Bronchial smooth muscle cell (primary cell): ENCODE measurements around the gene KLHL25. TPM values are rescaled to one million over a fixed set of nuclear protein-coding genes. Genes with fewer than 3 reads are reported as not detected.

Experiments
- total RNA-seq: library from RNA; depleted of rRNA; stranded (reverse); fragments of >200 nt; gene quantifications from 2 replicates; pipeline ENCODE4 v1.2.1, GENCODE V29; 2014

The KLHL25 gene
- 1.5 and 1.6 TPM in 2 replicates for total RNA-seq

GRCh38 chr15:85794598-85795336, at the start of gene KLHL25:
Gene KLHL25, minus strand, starts transcription at chr15:85794925. Its CDS starts 25,115 bp downstream, at chr15:85769810.

